Breast epithelium (tissue), 3 donors: ENCODE results near the gene FAH.

Source experiments
- CTCF ChIP-seq, 3 donors: fragments of 450-650 bp; IDR thresholded peaks; one replicate each; pipeline ENCODE4 v1.5.1; 2016 to 2017; ENCODE audit warnings: antibody characterized with exemption in 3 of 3, mild to moderate bottlenecking in 3 of 3, moderate library complexity in 3 of 3
- POLR2A ChIP-seq: fragments of 450-650 bp; IDR thresholded peaks from one replicate; pipeline ENCODE4 v1.6.1; 2016; ENCODE audit warnings: antibody characterized with exemption, mild to moderate bottlenecking, moderate library complexity

- TF ChIP-seq CTCF (IDR thresholded peaks at IDR 0.05) (no peak), POLR2A (no peak)
Measured at GRCh38 chr15:80207887-80208286, 55.1 kb downstream of the FAH start.
